ENCODE results near the gene SHC2.

DNA sequence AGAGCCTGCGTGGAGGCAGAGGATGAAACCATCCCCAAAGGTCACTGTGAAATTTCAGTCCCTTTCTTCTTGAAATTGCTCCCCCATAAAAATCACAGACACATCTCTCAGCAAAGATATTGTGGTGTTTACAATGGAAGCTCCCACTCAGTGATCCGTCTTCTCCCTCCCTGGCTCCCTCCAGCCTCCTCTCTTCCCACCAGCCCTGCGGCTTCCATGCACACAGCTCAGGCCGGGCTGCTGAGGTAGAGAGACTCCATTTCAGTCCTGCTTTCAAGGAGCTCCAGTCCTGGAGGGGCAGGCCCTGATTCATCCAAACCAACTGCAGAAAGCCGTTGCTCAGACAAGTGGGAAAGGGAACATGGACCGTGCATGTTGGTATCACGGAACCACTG lies 92.2 kb downstream of the SHC2 start:
- TF ChIP-seq, protein P1, sequence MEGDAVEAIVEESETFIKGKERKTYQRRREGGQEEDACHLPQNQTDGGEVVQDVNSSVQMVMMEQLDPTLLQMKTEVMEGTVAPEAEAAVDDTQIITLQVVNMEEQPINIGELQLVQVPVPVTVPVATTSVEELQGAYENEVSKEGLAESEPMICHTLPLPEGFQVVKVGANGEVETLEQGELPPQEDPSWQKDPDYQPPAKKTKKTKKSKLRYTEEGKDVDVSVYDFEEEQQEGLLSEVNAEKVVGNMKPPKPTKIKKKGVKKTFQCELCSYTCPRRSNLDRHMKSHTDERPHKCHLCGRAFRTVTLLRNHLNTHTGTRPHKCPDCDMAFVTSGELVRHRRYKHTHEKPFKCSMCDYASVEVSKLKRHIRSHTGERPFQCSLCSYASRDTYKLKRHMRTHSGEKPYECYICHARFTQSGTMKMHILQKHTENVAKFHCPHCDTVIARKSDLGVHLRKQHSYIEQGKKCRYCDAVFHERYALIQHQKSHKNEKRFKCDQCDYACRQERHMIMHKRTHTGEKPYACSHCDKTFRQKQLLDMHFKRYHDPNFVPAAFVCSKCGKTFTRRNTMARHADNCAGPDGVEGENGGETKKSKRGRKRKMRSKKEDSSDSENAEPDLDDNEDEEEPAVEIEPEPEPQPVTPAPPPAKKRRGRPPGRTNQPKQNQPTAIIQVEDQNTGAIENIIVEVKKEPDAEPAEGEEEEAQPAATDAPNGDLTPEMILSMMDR (conservative IDR thresholded peaks at IDR 0.05; ENCODE audit: low read length) = no peak
- TF ChIP-seq EZH2phosphoT487 (IDR thresholded peaks at IDR 0.05; ENCODE audit: borderline replicate concordance) = no peak

Measured in Loucy (cell line).